Colonic mucosa (tissue), 4 donors: ENCODE measurements around the gene AFF2. TPM values are rescaled to one million over a fixed set of nuclear protein-coding genes. Genes with fewer than 3 reads are reported as not detected.

Source experiments
- DNase-seq: peaks from one replicate; pipeline ENCODE4 v3.0.0-alpha.2; 2020
- H3K27ac ChIP-seq: fragments of 200-600 bp; one replicate; pipeline ENCODE4 v1.8.0; 2021
- H3K27me3 ChIP-seq: fragments of 200-600 bp; one replicate; pipeline ENCODE4 v1.8.0; 2021
- H3K36me3 ChIP-seq: fragments of 200-600 bp; one replicate; pipeline ENCODE4 v1.8.0; 2021
- H3K4me1 ChIP-seq: fragments of 200-600 bp; one replicate; pipeline ENCODE4 v1.8.0; 2021; ENCODE audit warnings: mild to moderate bottlenecking
- H3K4me3 ChIP-seq: fragments of 200-600 bp; one replicate; pipeline ENCODE4 v1.8.0; 2021
- H3K9ac ChIP-seq, 2 donors: one replicate each; pipeline ENCODE4 v1.7.0; 2013; ENCODE audit warnings: control low read depth in 2 of 2, low read depth in 2 of 2, low read length in 2 of 2
- H3K9me3 ChIP-seq: fragments of 200-600 bp; one replicate; pipeline ENCODE4 v1.8.0; 2021
- CTCF ChIP-seq: fragments of 200-600 bp; IDR thresholded peaks from one replicate; pipeline ENCODE4 v1.8.0; 2022; ENCODE audit warnings: antibody characterized with exemption, mild to moderate bottlenecking
- intact Hi-C: fragments of 100-400 bp; cut with DNase I; formaldehyde crosslinking; loops from one replicate; pipeline ENCODE4 v1.14.1; 2022
- total RNA-seq, 2 donors: library from RNA; stranded (reverse); fragmentation: NEBNext Ultra II Directional in 1 of 2; extraction: Animal tissue kit (Norgen Biotek cat#: 25700) in 1 of 2; gene quantifications; one replicate each; pipeline ENCODE4 v1.2.1, GENCODE V29; 2021
- donor health status: healthy.
- donor health status: DM: no; HTN: no; CAD: no.
- donor health status: DM: no; HTN: no; CAD: no.

The AFF2 gene
- total RNA-seq, 2 donors from 2014 or later: 0.05 to 0.12 TPM

- intact Hi-C loops: no loop called here
- H3K27me3 ChIP-seq: no peaks in the 10 kb centered on the region
- no peak for TF ChIP-seq CTCF
- no peak overlapping the region for H3K4me3 ChIP-seq
- H3K36me3 ChIP-seq: no peaks in the 10 kb centered on the region
- H3K9me3 ChIP-seq: no peaks in the 10 kb centered on the region
- no peaks in the 10 kb centered on the region for H3K4me1 ChIP-seq
- DNase-seq: no peak
- no peak overlapping the region for H3K27ac ChIP-seq
- no peak overlapping the region for H3K9ac ChIP-seq
Measured at GRCh38 chrX:148540671-148541583, 40.5 kb downstream of the AFF2 start.

GRCh38 chrX:148541584-148541940, 41.1 kb downstream of the AFF2 start:
- Histone ChIP-seq H3K9ac (no peak overlapping the region), H3K4me3 (no peak overlapping the region), H3K4me1 (no peaks in the 10 kb centered on the region), H3K36me3 (no peaks in the 10 kb centered on the region), H3K9me3 (no peaks in the 10 kb centered on the region), H3K27me3 (no peaks in the 10 kb centered on the region), H3K27ac (no peak overlapping the region)
- TF ChIP-seq CTCF: no peak
- intact Hi-C loops: no loop called here
- DNase-seq: no peak

GRCh38 chrX:148542481-148543255, 42.3 kb downstream of the AFF2 start:
- no peak overlapping the region for H3K27ac ChIP-seq
- H3K9ac ChIP-seq: no peak overlapping the region
- TF ChIP-seq CTCF: no peak
- no peaks in the 10 kb centered on the region for H3K9me3 ChIP-seq
- H3K27me3 ChIP-seq: no peaks in the 10 kb centered on the region
- intact Hi-C loops: no loop called here
- no peak overlapping the region for H3K4me3 ChIP-seq
- H3K36me3 ChIP-seq: no peaks in the 10 kb centered on the region
- H3K4me1 ChIP-seq: no peaks in the 10 kb centered on the region
- DNase-seq: no peak

- Histone ChIP-seq H3K27me3 (no peaks in the 10 kb centered on the region), H3K4me1 (no peaks in the 10 kb centered on the region), H3K9me3 (no peaks in the 10 kb centered on the region), H3K4me3 (no peak overlapping the region), H3K27ac (no peak overlapping the region), H3K9ac (no peak overlapping the region), H3K36me3 (no peaks in the 10 kb centered on the region)
- intact Hi-C loops: no loop called here
- DNase-seq: no peak
- TF ChIP-seq CTCF: no peak
Measured at GRCh38 chrX:148552775-148553174, 52.4 kb downstream of the AFF2 start.

- no peaks in the 10 kb centered on the region for H3K36me3 ChIP-seq
- H3K4me3 ChIP-seq: no peak overlapping the region
- intact Hi-C loops: no loop called here
- H3K27me3 ChIP-seq: no peaks in the 10 kb centered on the region
- TF ChIP-seq CTCF: no peak
- no peak overlapping the region for H3K9ac ChIP-seq
- H3K4me1 ChIP-seq: no peaks in the 10 kb centered on the region
- DNase-seq: no peak
- H3K9me3 ChIP-seq: no peaks in the 10 kb centered on the region
- no peak overlapping the region for H3K27ac ChIP-seq
Measured at GRCh38 chrX:148555101-148555500, 54.7 kb downstream of the AFF2 start.
